ENCODE data around the gene NSRP1. TPM values are rescaled to one million over a fixed set of nuclear protein-coding genes. Genes with fewer than 3 reads are reported as not detected.
"Not testable (repeated sequence)": the region's sequence is repeated elsewhere in the genome, so short reads cannot be mapped to it uniquely, and the experiment has no call there.

Gene NSRP1
- total RNA-seq: 1.7 and 12.0 TPM in 2 replicates

GRCh38 chr17:30116661-30117551 is at the start of gene NSRP1:
NSRP1 (plus strand) TSS chr17:30116816; CDS start chr17:30116844, 28 bp downstream.
- peak; percentile 87 for DNase-seq (ENCODE audit: low read depth)

- no peak for DNase-seq (ENCODE audit: low read depth)
Observed at GRCh38 chr17:30068465-30068864, 48.2 kb upstream of the NSRP1 start.

GRCh38 chr17:30074254-30074653 is 42.4 kb upstream of the NSRP1 start:
- no peak for DNase-seq (ENCODE audit: low read depth)

- no peak for DNase-seq (ENCODE audit: low read depth)
Observed at GRCh38 chr17:30074730-30075129, 41.9 kb upstream of the NSRP1 start.

- DNase-seq (ENCODE audit: low read depth): no peak
Observed at GRCh38 chr17:30082773-30083172, 33.8 kb upstream of the NSRP1 start.

GRCh38 chr17:30084788-30085187 is 31.8 kb upstream of the NSRP1 start:
- no peak for DNase-seq (ENCODE audit: low read depth)

- no peak for DNase-seq (ENCODE audit: low read depth)
Observed at GRCh38 chr17:30086896-30087295, 29.7 kb upstream of the NSRP1 start.

GRCh38 chr17:30087431-30087830 is 29.2 kb upstream of the NSRP1 start:
- not testable (repeated sequence) for DNase-seq (ENCODE audit: low read depth)

GRCh38 chr17:30091121-30091670 is 25.4 kb upstream of the NSRP1 start:
- no peak for DNase-seq (ENCODE audit: low read depth)

GRCh38 chr17:30091771-30092170 is 24.8 kb upstream of the NSRP1 start:
- DNase-seq (ENCODE audit: low read depth): peak; percentile 78

- DNase-seq (ENCODE audit: low read depth): no peak
Observed at GRCh38 chr17:30092886-30093285, 23.7 kb upstream of the NSRP1 start.

- peak; percentile 46 for DNase-seq (ENCODE audit: low read depth)
Observed at GRCh38 chr17:30093463-30094147, 23.0 kb upstream of the NSRP1 start.

- peak; percentile 83 for DNase-seq (ENCODE audit: low read depth)
Observed at GRCh38 chr17:30095507-30096244, 20.9 kb upstream of the NSRP1 start.

- DNase-seq (ENCODE audit: low read depth): no peak
Observed at GRCh38 chr17:30101686-30102390, 14.8 kb upstream of the NSRP1 start.

- DNase-seq (ENCODE audit: low read depth): no peak
Observed at GRCh38 chr17:30103921-30104320, 12.7 kb upstream of the NSRP1 start.

GRCh38 chr17:30104575-30105339 is 11.9 kb upstream of the NSRP1 start:
- peak; percentile 73 for DNase-seq (ENCODE audit: low read depth)

- no peak for DNase-seq (ENCODE audit: low read depth)
Observed at GRCh38 chr17:30112794-30113193, 3.8 kb upstream of the NSRP1 start.

GRCh38 chr17:30113213-30113612 is 3.4 kb upstream of the NSRP1 start:
- DNase-seq (ENCODE audit: low read depth): peak; percentile 88

GRCh38 chr17:30116345-30116660 is 313 bp upstream of the NSRP1 start:
- DNase-seq (ENCODE audit: low read depth): no peak

GRCh38 chr17:30117675-30118081 is 1.1 kb downstream of the NSRP1 start:
- DNase-seq (ENCODE audit: low read depth): no peak

- DNase-seq (ENCODE audit: low read depth): not testable (repeated sequence)
Observed at GRCh38 chr17:30118635-30119034, 2.0 kb downstream of the NSRP1 start.

All from renal cortical epithelial cell (primary cell).